Esophagus squamous epithelium (tissue), 5 donors: ENCODE data around the gene DYNLRB1. TPM values are rescaled to one million over a fixed set of nuclear protein-coding genes. Genes with fewer than 3 reads are reported as not detected.

Source experiments
- DNase-seq: peaks from one replicate; lab custom pipeline; 2025; lab: John Stamatoyannopoulos, UW
- H3K27ac ChIP-seq, 4 donors: fragments of 200-600 bp; sonication (generic); one replicate each; pipeline ENCODE4 v1.5.1; 2016 to 2019; ENCODE audit warnings: mild to moderate bottlenecking in 1 of 4
- H3K27me3 ChIP-seq, 4 donors: fragments of 200-600 bp; sonication (generic); 1 replicate in 3 of 4; 2 replicates in 1 of 4; pipeline versions ENCODE4 v1.5.1 to v1.6.0; 2017 to 2021; ENCODE audit warnings: antibody characterized with exemption in 1 of 4
- H3K36me3 ChIP-seq, 3 donors: fragments of 200-600 bp; sonication (generic); one replicate each; pipeline ENCODE4 v1.5.1; 2016 to 2019
- H3K4me1 ChIP-seq, 3 donors: fragments of 200-600 bp; sonication (generic); one replicate each; pipeline ENCODE4 v1.5.1; 2017 to 2019
- H3K4me3 ChIP-seq, 4 donors: fragments of 200-600 bp; sonication (generic); 1 replicate in 3 of 4; 2 replicates in 1 of 4; pipeline ENCODE4 v1.5.1; 2016 to 2019; ENCODE audit warnings: mild to moderate bottlenecking in 2 of 4, moderate library complexity in 1 of 4
- H3K9me3 ChIP-seq, 3 donors: fragments of 200-600 bp; sonication (generic); one replicate each; pipeline ENCODE4 v1.5.1; 2016 to 2019
- POLR2A ChIP-seq, 4 donors: fragments of 450-650 bp; IDR thresholded peaks; one replicate each; pipeline ENCODE4 v1.6.1; 2017; ENCODE audit warnings: antibody characterized with exemption in 4 of 4, mild to moderate bottlenecking in 4 of 4, moderate library complexity in 3 of 4
- WGBS, 2 donors: methylation state at CpG; one replicate each; pipeline ENCODE4 v1.1.5; 2018; 5-methylcytosine and 5-hydroxymethylcytosine counted together
- intact Hi-C: fragments of 100-400 bp; cut with DNase I; formaldehyde crosslinking; loops from one replicate; pipeline ENCODE4 v1.15.0; 2022
- total RNA-seq, 4 donors: library from RNA; depleted of rRNA; stranded (reverse); fragments of >200 nt; gene quantifications; one replicate each; pipeline ENCODE4 v1.1.0, GENCODE V29; 2016
- TF ChIP-seq, protein P1 (sequence below), 6 experiments: fragments of 450-650 bp in 4 of 6; fragments of 200-600 bp in 2 of 6; sonication (generic) in 2 of 6; IDR thresholded peaks; one replicate each; pipeline ENCODE4 v1.5.1; 2016 to 2019; ENCODE audit warnings: antibody characterized with exemption in 6 of 6, mild to moderate bottlenecking in 4 of 6, moderate library complexity in 4 of 6
- donor health status: DM: yes; HTN: yes; CAD: no.

The DYNLRB1 gene
- total RNA-seq, 4 donors from 2014 or later: 77.9 to 108 (median 97.2) TPM

DNA sequence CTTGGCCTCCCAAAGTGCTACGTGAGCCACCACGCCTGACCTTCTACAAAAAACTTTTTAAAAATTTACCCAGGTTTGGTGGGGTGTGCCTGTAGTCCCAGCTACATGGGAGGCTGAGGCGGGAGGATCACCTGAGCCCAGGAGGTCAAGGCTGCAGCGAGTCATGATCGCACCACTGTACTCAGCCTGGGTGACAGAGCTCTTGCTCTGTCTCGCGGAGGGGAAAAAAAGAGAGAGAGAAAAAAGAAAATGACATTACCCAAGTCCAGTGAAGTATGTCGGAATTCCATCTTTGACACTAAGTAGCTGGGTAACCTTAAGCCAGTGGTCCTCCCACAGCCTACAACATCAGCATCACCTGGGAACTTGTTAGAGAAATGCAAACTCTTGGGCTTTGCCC, 23.5 kb downstream of the DYNLRB1 start:
- no peak overlapping the region for H3K27ac ChIP-seq
- H3K27me3 ChIP-seq: no peaks in the 10 kb centered on the region
- peaks cover 17 to 80% (median 38%) of the 10 kb centered on the region in 3 donors for H3K36me3 ChIP-seq
- no peaks in the 10 kb centered on the region for H3K9me3 ChIP-seq
- TF ChIP-seq, protein P1, sequence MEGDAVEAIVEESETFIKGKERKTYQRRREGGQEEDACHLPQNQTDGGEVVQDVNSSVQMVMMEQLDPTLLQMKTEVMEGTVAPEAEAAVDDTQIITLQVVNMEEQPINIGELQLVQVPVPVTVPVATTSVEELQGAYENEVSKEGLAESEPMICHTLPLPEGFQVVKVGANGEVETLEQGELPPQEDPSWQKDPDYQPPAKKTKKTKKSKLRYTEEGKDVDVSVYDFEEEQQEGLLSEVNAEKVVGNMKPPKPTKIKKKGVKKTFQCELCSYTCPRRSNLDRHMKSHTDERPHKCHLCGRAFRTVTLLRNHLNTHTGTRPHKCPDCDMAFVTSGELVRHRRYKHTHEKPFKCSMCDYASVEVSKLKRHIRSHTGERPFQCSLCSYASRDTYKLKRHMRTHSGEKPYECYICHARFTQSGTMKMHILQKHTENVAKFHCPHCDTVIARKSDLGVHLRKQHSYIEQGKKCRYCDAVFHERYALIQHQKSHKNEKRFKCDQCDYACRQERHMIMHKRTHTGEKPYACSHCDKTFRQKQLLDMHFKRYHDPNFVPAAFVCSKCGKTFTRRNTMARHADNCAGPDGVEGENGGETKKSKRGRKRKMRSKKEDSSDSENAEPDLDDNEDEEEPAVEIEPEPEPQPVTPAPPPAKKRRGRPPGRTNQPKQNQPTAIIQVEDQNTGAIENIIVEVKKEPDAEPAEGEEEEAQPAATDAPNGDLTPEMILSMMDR (IDR thresholded peaks at IDR 0.05): no peak
- no peak for TF ChIP-seq POLR2A (IDR thresholded peaks at IDR 0.05)
- H3K4me1 ChIP-seq: peaks cover 0 to 7% (median 7%) of the 10 kb centered on the region in 3 donors
- intact Hi-C loops: no loop called here
- DNase-seq: no peak
- no peak overlapping the region for H3K4me3 ChIP-seq
- 90 to 94% methylated on average over 6 to 8 of the region's 8 CpGs for WGBS, 2 donors

DNA sequence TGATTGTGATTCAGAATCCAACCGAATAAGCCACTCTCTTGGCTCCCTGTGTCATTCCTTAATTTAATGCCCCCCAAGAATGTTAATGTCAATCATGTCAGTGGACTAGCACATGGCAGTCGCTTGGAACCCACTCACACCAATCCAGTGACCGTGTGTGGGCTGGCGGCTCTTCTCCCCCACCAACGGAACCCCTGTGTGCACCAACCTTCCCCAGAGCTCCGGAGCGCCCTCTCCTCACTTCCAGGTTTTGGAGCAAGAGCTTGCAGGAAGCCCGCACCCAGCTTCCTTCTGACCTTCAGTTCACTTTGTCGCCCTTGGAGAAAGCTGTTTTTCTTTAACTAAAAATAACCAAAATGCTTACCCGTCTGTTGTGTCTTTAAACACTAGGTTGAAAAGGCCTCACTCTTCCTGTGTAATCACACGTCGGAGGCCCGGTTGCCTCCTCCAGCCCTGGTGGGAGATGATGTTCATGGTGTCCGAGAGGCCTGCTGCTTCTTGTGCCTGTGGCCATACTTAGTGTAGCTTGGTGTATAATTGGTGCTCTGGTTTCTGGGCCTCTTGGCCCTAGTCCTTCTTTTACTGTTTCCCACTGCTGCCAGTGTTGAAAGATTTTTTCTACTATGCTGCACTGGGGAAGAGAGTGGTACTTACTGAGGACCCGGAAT, 24.5 kb downstream of the DYNLRB1 start:
- peak overlapping the region in 1 of 4 donors; percentile 29 for H3K27ac ChIP-seq
- intact Hi-C loops: no loop called here
- TF ChIP-seq, protein P1 (IDR thresholded peaks at IDR 0.05): no peak
- no peak for TF ChIP-seq POLR2A (IDR thresholded peaks at IDR 0.05)
- H3K36me3 ChIP-seq: peaks cover 7 to 70% (median 28%) of the 10 kb centered on the region in 3 donors
- H3K4me1 ChIP-seq: peaks cover 0 to 7% (median 7%) of the 10 kb centered on the region in 3 donors
- no peak overlapping the region for H3K4me3 ChIP-seq
- WGBS, 2 donors: 80 to 93% methylated on average over 14 to 15 of the region's 15 CpGs
- no peaks in the 10 kb centered on the region for H3K9me3 ChIP-seq
- H3K27me3 ChIP-seq: no peaks in the 10 kb centered on the region
- DNase-seq: no peak

DNA sequence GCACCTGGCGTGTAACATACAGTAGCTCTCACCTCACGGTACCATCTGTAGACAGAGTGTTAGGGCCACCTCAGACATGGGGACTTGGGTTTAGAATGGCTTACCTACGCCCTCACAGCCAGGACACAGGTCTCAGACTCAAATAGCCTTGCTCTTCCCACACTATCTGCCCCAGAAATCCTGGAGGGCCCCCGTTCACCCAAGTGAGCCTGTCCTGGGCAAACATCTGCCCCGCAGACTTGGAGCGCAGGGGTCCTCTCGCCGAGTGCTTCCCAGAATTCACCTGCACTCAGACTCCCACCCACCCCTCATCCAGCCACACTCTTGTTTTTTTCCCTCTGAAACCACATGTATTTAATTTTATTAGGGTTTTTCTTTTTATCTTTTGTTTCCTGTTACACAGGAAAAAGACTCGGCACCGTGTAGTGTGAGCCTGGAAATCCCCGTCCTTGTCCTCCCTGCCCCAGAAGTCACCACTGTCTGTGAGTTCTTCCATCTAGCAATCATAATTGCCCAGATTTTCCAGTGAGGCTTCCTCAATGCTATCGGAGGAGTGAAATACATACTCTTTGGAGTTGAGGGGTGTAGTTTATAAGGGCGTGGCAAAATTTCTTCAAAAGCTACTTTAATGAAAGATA, 25.2 kb downstream of the DYNLRB1 start:
- 76 to 79% methylated on average over 12 to 13 of the region's 13 CpGs for WGBS, 2 donors
- H3K4me3 ChIP-seq: no peak overlapping the region
- H3K27ac ChIP-seq: peak overlapping the region in 1 of 4 donors; percentile 29
- intact Hi-C loops: no loop called here
- peaks cover 0 to 7% (median 7%) of the 10 kb centered on the region in 3 donors for H3K4me1 ChIP-seq
- H3K27me3 ChIP-seq: no peaks in the 10 kb centered on the region
- DNase-seq: no peak
- TF ChIP-seq POLR2A (IDR thresholded peaks at IDR 0.05): no peak
- TF ChIP-seq, protein P1 (IDR thresholded peaks at IDR 0.05): no peak
- H3K36me3 ChIP-seq: peaks cover under 1 to 64% (median 27%) of the 10 kb centered on the region in 3 donors
- H3K9me3 ChIP-seq: no peaks in the 10 kb centered on the region

DNA sequence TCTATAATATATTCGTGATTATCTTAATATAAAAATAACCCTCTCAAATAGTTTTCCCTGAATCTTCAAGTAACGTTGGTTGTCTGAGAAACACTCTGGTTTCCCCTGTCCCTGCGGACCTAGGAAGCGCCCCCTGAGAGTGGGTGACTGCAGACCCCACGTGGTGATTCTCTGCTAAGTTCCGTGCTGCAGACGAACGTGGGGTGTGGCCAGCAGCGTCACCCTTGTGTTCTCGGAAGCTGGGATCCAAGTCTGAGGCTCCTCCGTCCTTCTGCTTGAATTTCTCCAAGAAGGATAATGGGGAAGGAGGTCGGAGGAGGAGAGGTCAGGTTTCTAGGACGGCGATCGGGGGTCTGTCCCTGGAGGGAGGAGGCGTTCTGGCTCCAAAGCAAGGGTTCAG, 25.7 kb downstream of the DYNLRB1 start:
- Histone ChIP-seq H3K36me3 (peaks cover 0 to 59% (median 24%) of the 10 kb centered on the region in 3 donors), H3K27ac (no peak overlapping the region), H3K4me3 (no peak overlapping the region), H3K9me3 (no peaks in the 10 kb centered on the region), H3K27me3 (no peaks in the 10 kb centered on the region), H3K4me1 (peaks cover 0 to 11% (median 7%) of the 10 kb centered on the region in 3 donors)
- 71 to 74% methylated on average over 10 to 16 of the region's 16 CpGs for WGBS, 2 donors
- DNase-seq: no peak
- TF ChIP-seq POLR2A (IDR thresholded peaks at IDR 0.05): no peak
- TF ChIP-seq, protein P1 (IDR thresholded peaks at IDR 0.05): no peak
- intact Hi-C loops: no loop called here

DNA sequence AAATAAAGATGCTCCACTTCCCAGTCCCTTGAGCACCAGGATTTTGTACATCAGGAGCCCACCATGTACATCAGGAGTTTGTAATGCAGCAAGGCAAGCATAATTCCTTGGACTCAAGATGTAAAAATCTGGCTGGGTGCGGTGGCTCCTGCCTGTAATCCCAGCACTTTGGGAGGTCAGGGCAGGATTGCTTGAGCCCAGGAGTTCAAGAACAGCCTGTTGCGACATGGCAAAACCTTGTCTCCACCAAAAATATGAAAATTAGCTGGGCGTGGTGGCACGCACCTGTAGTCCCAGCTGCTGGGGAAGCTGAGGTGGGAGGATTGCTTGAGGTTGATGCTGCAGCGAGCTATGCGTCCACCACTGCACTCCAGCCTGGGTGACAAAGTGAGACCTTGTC, 26.2 kb downstream of the DYNLRB1 start:
- H3K27me3 ChIP-seq: no peaks in the 10 kb centered on the region
- no peak for DNase-seq
- H3K4me1 ChIP-seq: peaks cover 0 to 13% (median 7%) of the 10 kb centered on the region in 3 donors
- 84 to 89% methylated on average over 3 to 5 of the region's 6 CpGs for WGBS, 2 donors
- no peaks in the 10 kb centered on the region for H3K9me3 ChIP-seq
- no peak overlapping the region for H3K4me3 ChIP-seq
- TF ChIP-seq POLR2A (IDR thresholded peaks at IDR 0.05): no peak
- TF ChIP-seq, protein P1 (IDR thresholded peaks at IDR 0.05): no peak
- peaks cover 0 to 53% (median 20%) of the 10 kb centered on the region in 3 donors for H3K36me3 ChIP-seq
- intact Hi-C loops: no loop called here
- H3K27ac ChIP-seq: no peak overlapping the region
